Sigmoid colon (tissue), 4 donors: ENCODE results near the gene IKZF2.

Experiments used
- EP300 ChIP-seq, 4 donors: sonication (generic); formaldehyde crosslinking; IDR thresholded peaks; one replicate each; pipeline ENCODE4 v1.6.1; 2017; ENCODE audit warnings: antibody characterized with exemption in 4 of 4
- POLR2A ChIP-seq, 2 donors: fragments of 450-650 bp; IDR thresholded peaks; one replicate each; pipeline ENCODE4 v1.6.1; 2016; ENCODE audit warnings: antibody characterized with exemption in 2 of 2, mild to moderate bottlenecking in 2 of 2, moderate library complexity in 2 of 2
- POLR2AphosphoS5 ChIP-seq, 4 donors: sonication (generic); formaldehyde crosslinking; IDR thresholded peaks; one replicate each; pipeline ENCODE4 v1.6.1; 2017; ENCODE audit warnings: antibody characterized with exemption in 4 of 4
- TF ChIP-seq, protein P1 (sequence below), 4 experiments: fragments of 450-650 bp in 3 of 4; fragments of 200-600 bp in 1 of 4; IDR thresholded peaks; one replicate each; pipeline ENCODE4 v1.5.1; 2016 to 2019; ENCODE audit warnings: antibody characterized with exemption in 4 of 4, mild to moderate bottlenecking in 3 of 4, moderate library complexity in 2 of 4

DNA sequence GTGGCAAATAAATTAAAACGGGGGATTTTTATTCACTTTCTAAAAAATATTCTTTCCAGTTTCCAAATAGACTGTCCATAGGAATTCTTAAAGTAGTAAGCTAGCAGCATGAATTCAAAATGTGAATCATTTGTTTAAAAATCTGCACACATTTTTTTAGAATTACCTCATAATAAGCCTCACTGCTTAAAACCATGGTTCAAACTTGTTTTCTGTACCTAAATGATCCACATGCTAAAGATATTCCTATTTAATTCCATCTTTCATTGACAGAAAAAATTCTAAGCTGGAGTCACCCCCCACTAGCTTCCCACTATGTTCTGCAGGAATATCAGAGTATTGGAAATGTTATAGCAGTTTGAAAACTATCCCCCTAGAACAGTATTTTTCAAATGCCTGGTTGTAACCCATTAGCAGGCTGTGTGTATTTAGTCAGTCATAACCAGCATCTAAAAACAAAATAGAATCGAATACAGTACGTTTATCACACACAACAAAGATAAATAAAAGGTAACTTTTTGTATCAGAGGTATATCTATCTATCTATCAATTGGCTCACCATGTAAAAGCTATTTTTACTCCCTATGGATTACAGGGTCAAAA lies 11.2 kb upstream of the IKZF2 start:
- no peak for TF ChIP-seq POLR2A (IDR thresholded peaks at IDR 0.05)
- TF ChIP-seq, protein P1, sequence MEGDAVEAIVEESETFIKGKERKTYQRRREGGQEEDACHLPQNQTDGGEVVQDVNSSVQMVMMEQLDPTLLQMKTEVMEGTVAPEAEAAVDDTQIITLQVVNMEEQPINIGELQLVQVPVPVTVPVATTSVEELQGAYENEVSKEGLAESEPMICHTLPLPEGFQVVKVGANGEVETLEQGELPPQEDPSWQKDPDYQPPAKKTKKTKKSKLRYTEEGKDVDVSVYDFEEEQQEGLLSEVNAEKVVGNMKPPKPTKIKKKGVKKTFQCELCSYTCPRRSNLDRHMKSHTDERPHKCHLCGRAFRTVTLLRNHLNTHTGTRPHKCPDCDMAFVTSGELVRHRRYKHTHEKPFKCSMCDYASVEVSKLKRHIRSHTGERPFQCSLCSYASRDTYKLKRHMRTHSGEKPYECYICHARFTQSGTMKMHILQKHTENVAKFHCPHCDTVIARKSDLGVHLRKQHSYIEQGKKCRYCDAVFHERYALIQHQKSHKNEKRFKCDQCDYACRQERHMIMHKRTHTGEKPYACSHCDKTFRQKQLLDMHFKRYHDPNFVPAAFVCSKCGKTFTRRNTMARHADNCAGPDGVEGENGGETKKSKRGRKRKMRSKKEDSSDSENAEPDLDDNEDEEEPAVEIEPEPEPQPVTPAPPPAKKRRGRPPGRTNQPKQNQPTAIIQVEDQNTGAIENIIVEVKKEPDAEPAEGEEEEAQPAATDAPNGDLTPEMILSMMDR (IDR thresholded peaks at IDR 0.05), result no peak
- no peak for TF ChIP-seq POLR2AphosphoS5 (IDR thresholded peaks at IDR 0.05)
- TF ChIP-seq EP300 (IDR thresholded peaks at IDR 0.05), result no peak
